H1 (cell line): ENCODE measurements around the gene DLGAP5. TPM values are rescaled to one million over a fixed set of nuclear protein-coding genes. Genes with fewer than 3 reads are reported as not detected.

Experiments used
- BCL11A ChIP-seq, 2 experiments: IDR thresholded peaks; one replicate each; pipeline ENCODE4 v1.6.1; 2011; ENCODE audit warnings: low read depth in 2 of 2, low read length in 2 of 2, mild to moderate bottlenecking in 2 of 2
- BRCA1 ChIP-seq: IDR thresholded peaks from 2 replicates; pipeline ENCODE4 v1.6.1; 2012; ENCODE audit warnings: low read depth, low read length, improper control_type of control experiment
- CHD7 ChIP-seq: fragments of 300-600 bp; sonication (generic); IDR thresholded peaks from 2 replicates; pipeline ENCODE4 v1.7.1; 2012; ENCODE audit warnings: low read length, moderate library complexity, mild to moderate bottlenecking, inconsistent platforms; ENCODE audit not compliant: insufficient replicate concordance
- KDM5A ChIP-seq: fragments of 200-600 bp; IDR thresholded peaks from 2 replicates; pipeline ENCODE4 v1.7.1; 2012; ENCODE audit warnings: mild to moderate bottlenecking, low read length, inconsistent platforms, mixed read lengths
- NANOG ChIP-seq: IDR thresholded peaks from 2 replicates; pipeline ENCODE4 v1.6.1; 2011; ENCODE audit warnings: low read length, low read depth, mild to moderate bottlenecking, inconsistent platforms; ENCODE audit not compliant: insufficient read depth, poor library complexity, severe bottlenecking
- POLR2A ChIP-seq, 2 experiments: IDR thresholded peaks; 1 replicate in 1 of 2; 2 replicates in 1 of 2; pipeline ENCODE4 v1.6.1; 2011; ENCODE audit warnings: low read depth in 2 of 2, low read length in 2 of 2, mild to moderate bottlenecking in 2 of 2; ENCODE audit errors: control extremely low read depth in 1 of 2
- POU5F1 ChIP-seq: IDR thresholded peaks from 2 replicates; pipeline ENCODE4 v1.6.1; 2011; ENCODE audit warnings: low read depth, mild to moderate bottlenecking, low read length, moderate library complexity
- SIN3A ChIP-seq, 2 experiments: IDR thresholded peaks in 1 of 2; conservative IDR thresholded peaks in 1 of 2; 2 replicates each; pipeline ENCODE4 v1.6.1; 2011 to 2012; ENCODE audit warnings: low read length in 2 of 2, improper control_type of control experiment in 1 of 2, low read depth in 1 of 2, mild to moderate bottlenecking in 1 of 2
- SP4 ChIP-seq: IDR thresholded peaks from 2 replicates; pipeline ENCODE4 v1.6.1; 2012; ENCODE audit warnings: low read length, inconsistent platforms
- SUZ12 ChIP-seq: fragments of 200-600 bp; sonication (generic); IDR thresholded peaks from 2 replicates; pipeline ENCODE4 v1.6.1; 2012; ENCODE audit warnings: mild to moderate bottlenecking, inconsistent platforms, low read length, moderate library complexity, mixed read lengths
- TBP ChIP-seq: IDR thresholded peaks from 2 replicates; pipeline ENCODE4 v1.6.1; 2011; ENCODE audit warnings: low read depth, low read length, improper control_type of control experiment
- ZNF274 ChIP-seq: IDR thresholded peaks from 2 replicates; pipeline ENCODE4 v1.7.0; 2012; ENCODE audit warnings: low read length, borderline replicate concordance; ENCODE audit errors: extremely low read depth
- polyA plus RNA-seq, 7 experiments: library from polyadenylated mRNA; depleted of rRNA in 3 of 7; stranded (reverse) in 5 of 7; unstranded in 2 of 7; fragments of >200 nt in 5 of 7; fragments of 200-250 nt in 2 of 7; gene quantifications; 1 replicate in 5 of 7; 2 replicates in 1 of 7; 4 replicates in 1 of 7; pipeline versions ENCODE4 v1.2.1 to v1.2.3, GENCODE V29; 2011 to 2013; ENCODE audit warnings: missing spikeins in 2 of 7, mixed read lengths in 2 of 7
- total RNA-seq: library from RNA; stranded (reverse); fragmentation: NEBNext Ultra II Directional; extraction: Animal tissue kit (Norgen Biotek cat#: 25700); gene quantifications from 2 replicates; pipeline ENCODE4 v1.2.1, GENCODE V29; 2021

DLGAP5 gene
- total and polyA plus RNA-seq, 2 of the 8 experiments (the other 6 are each of a cell fraction or from before 2014, with no cell fraction given): 16.9 to 155 TPM

- TF ChIP-seq CHD7 (no peak), SUZ12 (no peak), TBP (no peak), SP4 (no peak), POLR2A (IDR thresholded peaks at IDR 0.05; ENCODE audit: control extremely low read depth in 1 of 2, low read depth in 2 of 2, low read length in 2 of 2) (peak in 1 of 2 experiments; percentile 57; a peak in 2 of 3 replicates), SIN3A (conservative IDR thresholded peaks at IDR 0.05 in 1 of 2, IDR thresholded peaks at IDR 0.05 in 1 of 2; ENCODE audit: low read depth in 1 of 2, low read length in 2 of 2) (no peak), KDM5A (no peak), POU5F1 (no peak), BRCA1 (no peak), NANOG (no peak), ZNF274 (no peak), BCL11A (IDR thresholded peaks at IDR 0.05; ENCODE audit: low read depth in 2 of 2, low read length in 2 of 2) (no peak)
Observed at GRCh38 chr14:55103005-55103640, 88.3 kb downstream of the DLGAP5 start (continued).
